DOHH2 (cell line): ENCODE measurements around the gene PZP.

Experiments
- EZH2phosphoT487 ChIP-seq: fragments of 200-600 bp; sonication (generic); IDR thresholded peaks from 2 replicates; pipeline ENCODE4 v1.6.1; 2017; ENCODE audit warnings: borderline replicate concordance, mild to moderate bottlenecking, antibody characterized with exemption, low read length, moderate library complexity, mixed read lengths
- TF ChIP-seq, protein P1 (sequence below): fragments of 200-600 bp; sonication (generic); IDR thresholded peaks from one replicate; pipeline ENCODE4 v1.5.1; 2014; ENCODE audit warnings: antibody characterized with exemption, mild to moderate bottlenecking, low read depth, low read length; ENCODE audit not compliant: poor library complexity, severe bottlenecking

DNA sequence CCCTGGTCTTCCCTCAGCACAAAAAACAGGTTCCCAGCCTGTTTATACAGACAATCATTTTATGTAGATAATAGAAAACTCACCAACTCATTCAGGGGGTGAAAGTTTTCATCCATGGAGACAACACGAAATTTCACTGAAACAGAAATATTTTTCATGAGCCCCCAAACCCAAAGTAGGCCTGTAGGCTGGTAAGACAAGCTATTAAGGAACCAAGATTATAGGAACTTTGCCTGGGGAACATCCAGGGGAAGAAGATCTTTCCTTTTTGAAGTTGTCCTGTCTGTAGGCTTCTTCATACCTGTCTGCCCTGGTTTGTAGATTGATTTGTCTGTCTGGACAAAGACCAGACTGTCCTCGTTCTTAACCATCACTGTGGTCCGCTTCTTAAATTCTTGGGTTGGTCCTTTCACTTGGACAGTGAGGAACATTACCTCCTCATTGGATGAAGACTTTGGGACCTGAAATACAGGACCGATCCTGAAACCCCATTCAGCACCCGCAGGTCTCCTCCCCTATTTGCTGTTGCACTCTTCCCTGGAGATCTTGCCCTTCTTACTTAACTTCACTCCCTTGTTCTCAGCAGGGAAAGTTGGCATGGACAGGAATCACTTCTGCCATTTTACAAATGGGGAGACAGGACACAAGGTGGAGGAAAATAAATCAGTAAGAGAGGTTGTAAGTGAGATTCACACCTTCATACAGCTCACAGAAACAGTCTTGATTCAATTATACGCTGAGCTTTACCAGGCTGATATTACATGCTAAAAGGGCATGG is 95.9 kb downstream of the PZP start:
- TF ChIP-seq, protein P1, sequence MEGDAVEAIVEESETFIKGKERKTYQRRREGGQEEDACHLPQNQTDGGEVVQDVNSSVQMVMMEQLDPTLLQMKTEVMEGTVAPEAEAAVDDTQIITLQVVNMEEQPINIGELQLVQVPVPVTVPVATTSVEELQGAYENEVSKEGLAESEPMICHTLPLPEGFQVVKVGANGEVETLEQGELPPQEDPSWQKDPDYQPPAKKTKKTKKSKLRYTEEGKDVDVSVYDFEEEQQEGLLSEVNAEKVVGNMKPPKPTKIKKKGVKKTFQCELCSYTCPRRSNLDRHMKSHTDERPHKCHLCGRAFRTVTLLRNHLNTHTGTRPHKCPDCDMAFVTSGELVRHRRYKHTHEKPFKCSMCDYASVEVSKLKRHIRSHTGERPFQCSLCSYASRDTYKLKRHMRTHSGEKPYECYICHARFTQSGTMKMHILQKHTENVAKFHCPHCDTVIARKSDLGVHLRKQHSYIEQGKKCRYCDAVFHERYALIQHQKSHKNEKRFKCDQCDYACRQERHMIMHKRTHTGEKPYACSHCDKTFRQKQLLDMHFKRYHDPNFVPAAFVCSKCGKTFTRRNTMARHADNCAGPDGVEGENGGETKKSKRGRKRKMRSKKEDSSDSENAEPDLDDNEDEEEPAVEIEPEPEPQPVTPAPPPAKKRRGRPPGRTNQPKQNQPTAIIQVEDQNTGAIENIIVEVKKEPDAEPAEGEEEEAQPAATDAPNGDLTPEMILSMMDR = no peak
- TF ChIP-seq EZH2phosphoT487 = no peak
